Eye (tissue), 1 donor: ENCODE measurements around the gene GANAB.
"Not testable (repeated sequence)": the region's sequence is repeated elsewhere in the genome, so short reads cannot be mapped to it uniquely, and the experiment has no call there.

Experiments used
- DNase-seq: peaks from one replicate; pipeline ENCODE4 v3.0.0-alpha.2; 2015

Gene GANAB

DNA sequence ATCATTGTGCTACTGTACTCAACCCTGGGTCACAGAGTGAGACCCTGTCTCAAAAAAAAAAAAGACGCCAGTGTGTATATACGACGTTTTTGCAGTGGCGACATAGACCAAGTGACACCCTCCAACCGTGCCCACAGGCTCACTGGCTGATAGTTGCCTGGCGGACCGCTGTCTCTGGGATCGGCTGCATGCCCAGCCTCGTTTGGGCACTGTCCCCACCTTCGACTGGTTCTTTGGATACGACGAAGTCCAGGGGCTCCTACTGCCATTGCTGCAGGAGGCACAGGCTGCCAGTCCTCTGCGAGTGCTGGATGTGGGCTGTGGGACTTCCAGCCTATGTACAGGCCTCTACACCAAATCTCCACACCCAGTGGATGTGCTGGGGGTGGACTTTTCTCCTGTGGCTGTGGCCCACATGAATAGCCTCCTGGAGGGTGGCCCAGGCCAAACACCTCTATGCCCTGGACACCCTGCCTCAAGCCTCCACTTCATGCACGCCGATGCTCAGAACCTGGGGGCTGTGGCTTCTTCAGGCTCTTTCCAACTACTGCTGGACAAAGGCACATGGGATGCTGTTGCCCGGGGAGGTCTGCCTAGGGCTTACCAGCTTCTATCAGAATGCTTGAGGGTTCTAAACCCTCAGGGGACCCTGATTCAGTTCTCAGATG, 20.0 kb upstream of the GANAB start:
- no peak for DNase-seq

DNA sequence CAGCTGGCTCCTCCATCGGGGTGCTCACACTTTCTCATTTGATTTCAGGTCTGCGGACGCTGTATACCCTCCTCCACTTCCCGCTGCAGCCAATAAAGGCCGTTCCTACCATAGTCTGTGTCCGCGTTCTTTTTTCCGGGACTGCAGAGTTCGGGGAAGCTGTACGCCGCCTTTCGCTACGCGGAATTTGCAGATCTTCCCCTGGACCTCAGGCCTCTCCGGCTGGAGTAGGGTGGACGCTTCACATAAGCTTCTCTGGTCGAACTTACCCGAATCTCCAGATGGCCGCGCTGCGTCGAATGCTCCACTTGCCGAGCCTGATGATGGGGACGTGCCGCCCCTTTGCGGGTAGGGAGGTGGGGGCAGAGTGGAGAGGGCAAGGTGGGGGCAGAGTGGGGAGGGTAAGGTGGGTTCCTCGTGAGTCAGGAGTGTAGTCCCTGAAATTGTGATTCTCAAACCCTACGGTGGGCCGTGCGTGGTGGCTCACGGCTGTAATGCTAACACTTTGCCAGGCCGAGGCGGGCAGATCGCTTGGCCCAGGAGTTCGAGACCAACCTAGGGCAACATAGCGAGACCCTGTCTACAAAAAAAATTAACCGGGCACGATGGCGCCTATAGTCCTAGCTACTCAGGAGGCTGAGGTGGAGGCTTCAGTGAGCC, 19.3 kb upstream of the GANAB start:
- no peak for DNase-seq

DNA sequence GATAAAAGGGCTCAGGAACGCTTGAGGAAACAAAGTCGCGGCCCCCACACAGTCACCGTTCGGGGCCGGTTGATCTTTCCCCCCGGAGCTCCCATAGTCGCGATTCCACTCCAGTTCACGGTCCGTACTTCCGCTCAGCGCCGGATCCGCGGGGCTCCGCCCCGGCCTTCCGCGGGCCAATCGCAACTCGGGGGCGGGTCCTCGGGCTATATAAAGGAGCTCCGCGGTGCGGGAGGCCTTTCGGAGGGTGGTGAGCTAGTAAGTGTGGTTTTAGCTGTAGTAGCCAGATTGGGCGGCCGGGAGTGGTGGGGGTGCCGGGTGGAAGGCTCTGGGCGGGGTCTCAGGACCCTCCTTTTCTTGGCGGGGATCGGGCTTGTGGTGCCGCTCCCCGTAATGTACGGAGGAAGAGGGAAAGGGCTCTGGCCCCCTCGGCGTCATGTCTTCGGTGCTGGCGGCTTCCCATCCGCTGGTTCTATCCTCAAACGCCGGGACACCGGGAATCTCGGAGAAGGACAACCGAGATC, 18.7 kb upstream of the GANAB start, which contains the start of the genes C11orf98 and CSKMT:
TSS of gene C11orf98 (minus strand) at position 136 of the 524 bp plus-strand sequence. CDS start at position 95, 41 bp downstream.
TSS of gene CSKMT (plus strand) at position 238 of the 524 bp plus-strand sequence. CDS start 568 bp downstream, outside the sequence.
- peak; percentile 98 for DNase-seq

DNA sequence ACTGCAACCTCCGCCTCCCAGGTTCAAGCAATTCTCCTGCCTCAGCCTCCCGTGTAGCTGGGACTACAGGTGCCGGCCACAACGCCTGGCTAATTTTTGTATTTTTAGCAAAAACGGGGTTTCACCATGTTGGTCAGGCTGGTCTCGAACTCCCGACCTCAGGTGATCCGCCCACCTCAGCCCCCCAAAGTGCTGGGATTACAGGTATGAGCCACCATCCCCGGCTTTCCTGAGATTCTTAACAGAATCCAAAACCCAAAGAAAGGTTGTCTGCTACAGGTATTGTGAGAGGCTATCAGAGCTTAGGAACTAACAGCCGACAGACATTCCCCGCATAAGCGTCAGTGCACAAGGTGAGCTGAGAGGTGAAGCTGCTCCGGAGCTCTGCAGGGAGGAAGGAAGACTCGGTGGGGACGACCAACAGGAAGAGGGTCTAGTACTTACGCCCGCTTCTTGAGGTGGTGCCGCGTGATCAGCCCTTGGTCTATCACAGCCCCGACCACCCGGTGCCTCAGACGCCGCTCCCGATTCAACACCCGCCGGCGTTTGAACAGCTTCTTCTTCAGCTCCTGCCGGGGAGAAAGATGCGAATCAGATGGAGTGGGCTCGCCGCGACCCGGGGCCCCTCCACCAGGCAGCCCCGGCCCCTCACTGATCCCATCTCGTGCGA, 18.1 kb upstream of the GANAB start:
- DNase-seq: no peak

DNA sequence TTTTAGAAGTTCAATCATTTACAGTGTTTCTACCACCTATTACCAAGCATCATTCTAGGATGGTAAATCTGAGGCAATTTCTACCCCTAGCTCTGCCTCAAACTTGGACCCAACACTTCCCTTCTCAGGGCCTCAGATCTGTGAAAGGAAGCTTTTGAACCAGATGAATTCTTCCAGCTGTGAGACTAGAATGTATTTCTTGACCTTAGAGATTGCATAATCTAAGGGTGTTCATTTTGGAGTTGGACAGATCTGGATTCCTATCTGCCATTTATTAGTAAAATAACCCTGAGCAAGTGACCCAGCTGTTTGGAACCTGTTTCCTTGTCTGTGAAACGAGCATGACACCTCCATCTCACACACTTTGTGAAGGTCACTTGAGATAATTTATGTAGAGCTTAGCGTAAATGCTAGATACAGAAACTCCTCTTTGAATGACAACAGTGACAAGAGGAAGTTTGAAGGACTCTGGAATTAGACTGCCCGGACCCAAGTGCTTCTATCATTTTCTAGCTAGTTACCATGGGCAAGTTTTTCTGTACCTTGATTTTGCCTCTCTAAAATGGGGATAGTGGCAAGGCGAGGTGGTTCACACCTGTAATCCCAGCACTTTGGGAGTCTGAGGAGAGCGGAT, 10.5 kb upstream of the GANAB start:
- no peak for DNase-seq

DNA sequence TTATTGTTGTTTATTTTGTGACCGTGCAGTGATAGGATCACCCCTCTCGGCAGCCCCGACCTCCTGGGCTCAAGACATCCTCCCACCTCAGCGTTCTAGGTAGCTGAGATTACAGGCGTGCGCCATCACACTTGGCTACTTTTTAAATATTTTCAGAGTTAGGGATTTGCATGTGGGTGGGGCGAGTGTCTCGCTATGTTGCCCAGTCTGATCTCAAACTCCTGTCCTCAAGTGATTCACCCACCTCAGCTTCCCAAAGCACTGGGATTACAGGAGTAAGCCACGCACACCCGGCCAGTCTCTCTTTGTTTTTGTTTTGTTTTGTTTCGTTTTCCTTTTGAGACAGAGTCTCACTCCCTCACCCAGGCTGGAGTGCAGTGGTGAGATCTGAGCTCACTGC, 7.9 kb upstream of the GANAB start:
- DNase-seq: no peak

DNA sequence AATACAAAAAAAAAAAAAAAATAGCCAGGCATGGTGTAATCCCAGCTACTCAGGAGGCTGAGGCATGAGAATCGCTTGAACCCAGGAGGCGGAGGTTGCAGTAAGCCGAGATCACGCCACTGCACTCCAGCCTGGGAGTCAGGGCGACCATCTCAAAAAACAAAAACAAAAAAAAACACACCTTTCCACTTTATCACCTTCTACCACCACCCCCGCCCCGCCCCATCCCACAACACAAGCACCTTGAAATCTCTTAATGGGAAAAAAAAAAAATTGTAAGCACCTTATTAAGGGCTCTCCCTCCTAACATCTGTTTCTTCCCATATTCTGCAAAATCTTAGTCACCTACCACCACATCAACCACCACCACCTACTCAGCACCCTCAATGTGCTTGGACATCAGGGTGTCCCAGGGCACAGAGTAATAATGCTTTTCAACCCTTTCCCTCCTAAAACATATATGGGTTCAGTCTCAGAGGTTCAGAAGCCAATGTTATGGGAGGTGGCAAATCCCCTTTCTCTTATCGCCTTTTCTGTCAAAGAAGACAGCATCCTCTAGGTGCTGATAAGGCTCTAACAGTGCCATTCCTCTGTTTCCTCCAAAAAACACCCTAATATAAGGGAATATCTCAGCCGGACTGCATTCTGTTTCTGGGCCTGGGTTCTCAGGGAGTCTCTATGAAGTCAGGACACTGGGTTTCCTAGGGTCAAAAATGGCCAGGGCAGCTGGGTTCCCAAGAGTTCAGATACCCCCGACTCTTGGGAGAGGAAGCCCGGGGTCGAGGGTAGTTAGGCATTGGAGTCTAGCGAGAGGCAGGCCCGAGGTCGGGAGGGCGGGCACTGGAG, 6.0 kb upstream of the GANAB start:
- DNase-seq: no peak

DNA sequence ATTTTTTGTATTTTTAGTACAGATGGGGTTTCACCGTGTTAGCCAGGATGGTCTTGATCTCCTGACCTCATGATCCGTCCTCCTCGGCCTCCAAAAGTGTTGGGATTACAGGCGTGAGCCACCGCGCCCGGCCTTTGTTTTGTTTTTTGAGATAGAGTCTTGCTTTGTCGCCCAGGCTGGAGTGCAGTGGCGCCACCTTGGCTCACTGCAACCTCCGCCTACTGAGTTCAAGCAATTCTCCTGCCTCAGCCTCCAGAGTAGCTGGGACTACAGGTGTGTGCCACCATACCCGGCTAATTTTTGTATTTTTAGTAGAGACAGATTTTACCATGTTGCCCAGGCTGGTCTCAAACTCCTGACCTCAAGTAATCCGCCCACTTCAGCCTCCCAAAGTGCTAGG, 3.9 kb upstream of the GANAB start:
- DNase-seq: not testable (repeated sequence)

DNA sequence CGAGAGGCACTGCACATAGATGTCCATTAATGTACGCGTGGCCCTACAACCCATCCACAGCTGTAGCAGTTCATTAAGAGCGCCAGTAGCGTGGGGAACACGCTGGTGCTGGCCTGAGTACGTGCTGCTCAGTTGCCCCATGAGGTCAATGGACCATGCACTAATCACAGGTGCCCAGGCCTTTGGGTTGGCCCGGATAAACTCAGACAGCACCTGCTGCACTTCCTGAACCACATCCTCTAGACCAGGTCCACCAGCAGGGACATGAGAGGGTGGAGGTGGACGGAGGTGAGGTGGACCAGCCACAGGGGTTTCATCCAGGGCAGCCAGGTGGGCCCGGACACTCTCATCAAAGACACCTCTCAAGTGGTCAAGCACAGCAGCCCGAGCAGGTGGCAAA, 3.1 kb upstream of the GANAB start:
- DNase-seq: no peak

DNA sequence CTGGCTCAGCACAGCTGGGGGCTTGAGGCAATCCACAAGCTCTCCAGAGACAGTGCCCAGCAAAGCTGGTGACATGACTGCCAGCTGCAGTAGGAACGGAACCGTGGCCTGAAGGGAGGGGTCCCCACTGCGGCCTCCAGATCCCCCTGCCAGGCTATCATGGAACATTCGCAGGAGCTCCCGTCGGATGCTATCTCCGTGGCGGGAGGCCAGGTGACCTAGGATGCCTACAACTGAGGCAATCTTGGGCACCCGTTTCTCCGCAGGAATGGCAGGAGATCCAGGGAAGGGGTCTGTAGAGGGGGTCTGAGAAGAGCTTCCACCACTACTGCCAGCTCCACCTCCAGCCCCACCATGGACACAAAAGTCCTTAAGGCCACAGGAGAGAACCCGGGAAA, 2.6 kb upstream of the GANAB start:
- no peak for DNase-seq

DNA sequence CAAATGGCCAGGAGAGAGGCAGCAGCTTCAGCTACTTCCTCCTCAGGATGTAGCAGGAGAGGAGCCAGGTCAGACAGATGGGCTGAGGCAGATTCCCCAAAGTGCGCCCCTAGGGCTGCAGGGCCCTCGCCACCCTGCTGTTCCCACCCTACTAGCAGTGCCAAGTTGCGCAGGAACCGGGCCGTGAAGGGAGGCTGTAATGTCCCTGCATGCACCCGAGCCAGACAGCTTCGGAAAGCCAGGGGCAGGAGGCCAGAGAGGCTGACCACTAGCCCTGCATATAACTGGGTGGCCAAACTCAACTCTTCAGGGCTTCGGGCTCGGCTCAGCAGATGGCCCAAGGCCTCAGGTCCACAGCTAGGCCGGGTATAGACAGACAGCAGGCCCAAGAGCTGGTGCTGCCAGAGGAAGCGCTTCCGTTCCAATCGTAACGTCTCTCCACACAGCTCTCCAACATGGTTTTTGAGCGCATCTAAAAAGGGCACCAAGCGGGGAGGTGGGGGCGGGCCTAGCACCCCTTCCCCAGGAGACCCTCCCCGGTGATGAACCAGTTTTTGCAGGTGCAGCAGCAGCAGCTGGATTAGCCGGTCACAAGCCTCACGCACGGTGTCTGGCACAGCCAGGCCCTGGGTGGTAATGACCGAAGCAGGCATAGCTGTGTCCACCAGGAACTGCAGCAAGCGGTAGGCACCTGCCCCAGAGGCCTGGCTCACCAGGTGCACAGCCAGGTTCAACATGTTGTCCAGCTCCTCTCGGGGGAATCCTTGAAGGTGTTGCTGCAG, 2.0 kb upstream of the GANAB start:
- no peak for DNase-seq

DNA sequence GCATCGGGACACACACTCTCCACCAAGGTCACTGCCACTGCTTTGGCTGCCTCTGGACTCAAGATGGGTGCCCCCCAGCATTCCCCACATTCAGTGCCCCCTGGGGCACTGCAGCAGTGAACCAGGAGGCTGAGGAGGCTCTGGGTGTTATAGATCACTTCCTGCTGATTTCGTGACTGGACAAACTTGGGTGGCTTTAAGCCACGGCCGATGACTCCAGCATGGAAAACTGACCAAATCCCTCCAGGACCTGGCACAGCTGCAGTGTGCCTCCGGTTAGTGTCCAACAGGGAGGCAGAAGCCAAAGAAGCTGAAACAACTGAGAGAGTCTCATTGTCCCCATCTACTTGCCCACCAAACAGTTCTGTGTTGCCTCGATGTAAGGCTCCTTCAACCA, 1.2 kb upstream of the GANAB start:
- DNase-seq: no peak

DNA sequence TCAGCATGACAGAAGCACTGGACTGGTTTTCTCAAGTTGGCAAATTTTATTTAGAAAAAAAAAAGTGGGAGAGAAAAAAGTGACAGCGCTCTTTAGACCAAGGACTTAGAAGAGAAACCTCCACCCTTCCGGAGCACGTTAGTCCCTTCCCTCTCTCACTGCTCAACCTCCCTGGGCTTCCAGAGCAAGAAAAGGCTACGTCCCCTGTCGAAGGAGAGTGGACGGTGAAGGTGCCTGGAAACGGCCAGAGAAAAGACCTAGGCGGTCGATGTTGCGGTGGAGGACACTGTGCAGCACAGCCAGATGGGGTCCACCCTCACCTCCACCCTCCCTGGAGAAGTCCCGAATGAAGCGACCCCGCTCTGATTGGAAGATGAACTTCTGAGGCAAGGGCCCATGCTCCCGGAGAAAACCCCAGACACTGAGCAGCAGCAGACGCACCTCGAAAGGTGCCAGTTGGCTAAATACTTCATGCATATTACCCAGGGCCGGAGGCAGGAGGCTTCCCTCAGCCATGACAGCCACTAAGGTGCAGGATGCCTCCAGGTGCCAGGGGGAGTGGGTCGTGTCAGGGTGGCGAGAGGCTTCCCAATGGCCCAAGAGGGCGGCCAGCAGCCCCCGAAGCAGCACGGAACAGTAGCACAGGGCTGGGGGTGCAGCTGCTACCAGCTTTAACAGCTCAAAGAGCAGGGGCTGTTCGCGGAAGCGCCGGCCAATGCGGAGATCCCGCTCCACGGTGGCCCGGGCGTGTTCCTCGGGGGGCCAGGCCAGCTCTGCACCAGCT, 604 bp upstream of the GANAB start:
- no peak for DNase-seq

DNA sequence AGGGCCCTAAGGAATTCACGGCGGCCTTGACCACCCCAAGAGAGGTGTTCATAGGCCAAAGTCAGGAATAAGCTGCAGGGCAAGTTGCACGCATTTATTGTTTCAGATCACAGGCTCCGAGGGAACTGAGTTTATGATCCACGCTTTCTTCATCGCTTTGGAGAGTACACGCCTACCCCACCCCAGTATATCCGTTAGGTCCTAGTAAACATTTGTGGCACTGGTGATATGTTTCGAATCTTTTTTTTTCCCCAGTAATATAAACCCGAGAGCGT, 805 bp downstream of the GANAB start:
- no peak for DNase-seq

DNA sequence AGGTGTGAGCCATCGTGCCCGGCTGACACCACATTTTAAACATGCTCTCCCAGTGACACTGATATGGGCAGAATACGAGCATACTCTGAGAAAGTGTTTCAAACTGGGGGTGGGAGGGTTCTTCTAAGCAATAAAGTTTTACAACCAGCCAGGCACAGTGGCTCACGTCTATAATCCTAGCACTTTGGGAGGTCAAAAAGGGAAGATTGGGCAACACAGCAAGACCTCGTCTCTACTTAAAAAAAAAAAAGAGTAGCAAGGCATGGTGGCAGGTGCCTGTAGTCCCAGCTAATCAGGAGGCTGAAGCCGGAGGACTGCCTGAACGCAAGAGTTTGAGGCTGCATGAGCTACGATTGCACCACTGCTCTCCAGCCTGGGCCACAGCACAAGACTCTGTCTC, 2.2 kb downstream of the GANAB start:
- no peak for DNase-seq

DNA sequence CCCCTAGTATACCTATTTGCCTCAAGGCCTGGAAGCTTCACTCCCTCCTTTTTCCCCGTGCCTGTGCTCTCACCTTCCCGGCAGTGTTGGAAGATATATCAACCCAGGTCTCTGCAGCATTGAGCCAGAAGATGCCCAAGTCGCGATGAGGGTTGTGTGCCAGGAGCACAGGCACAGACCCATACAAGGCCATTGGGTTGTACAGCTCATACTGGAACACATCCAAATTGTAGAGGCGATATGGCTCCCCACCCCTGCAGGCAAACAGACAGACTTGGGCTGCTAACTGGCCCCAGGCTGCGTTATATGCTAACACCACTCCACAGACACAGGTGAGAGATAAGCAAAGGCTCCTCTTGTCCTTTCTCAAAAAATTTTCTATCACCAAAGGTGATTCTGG, 13.9 kb downstream of the GANAB start:
- DNase-seq: no peak

DNA sequence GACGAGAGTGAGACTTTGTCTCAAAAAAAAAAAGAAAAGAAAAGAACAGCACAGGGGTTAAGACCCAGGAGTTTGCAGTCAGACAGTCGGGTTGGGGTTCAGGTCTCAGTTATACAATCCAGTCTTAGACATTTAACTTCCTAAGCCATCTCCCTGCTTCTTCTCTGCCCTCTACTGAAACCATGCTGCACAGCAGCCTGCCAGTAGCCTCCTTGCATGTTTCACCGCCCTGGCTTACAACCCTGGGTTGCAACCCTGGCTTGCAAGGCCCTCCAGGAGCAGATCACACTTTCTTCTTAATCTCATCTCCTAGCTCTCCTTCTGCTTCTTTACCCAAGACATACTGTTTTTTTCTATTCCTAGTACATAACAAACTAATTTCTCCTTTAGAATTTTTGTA, 18.7 kb downstream of the GANAB start:
- no peak for DNase-seq

DNA sequence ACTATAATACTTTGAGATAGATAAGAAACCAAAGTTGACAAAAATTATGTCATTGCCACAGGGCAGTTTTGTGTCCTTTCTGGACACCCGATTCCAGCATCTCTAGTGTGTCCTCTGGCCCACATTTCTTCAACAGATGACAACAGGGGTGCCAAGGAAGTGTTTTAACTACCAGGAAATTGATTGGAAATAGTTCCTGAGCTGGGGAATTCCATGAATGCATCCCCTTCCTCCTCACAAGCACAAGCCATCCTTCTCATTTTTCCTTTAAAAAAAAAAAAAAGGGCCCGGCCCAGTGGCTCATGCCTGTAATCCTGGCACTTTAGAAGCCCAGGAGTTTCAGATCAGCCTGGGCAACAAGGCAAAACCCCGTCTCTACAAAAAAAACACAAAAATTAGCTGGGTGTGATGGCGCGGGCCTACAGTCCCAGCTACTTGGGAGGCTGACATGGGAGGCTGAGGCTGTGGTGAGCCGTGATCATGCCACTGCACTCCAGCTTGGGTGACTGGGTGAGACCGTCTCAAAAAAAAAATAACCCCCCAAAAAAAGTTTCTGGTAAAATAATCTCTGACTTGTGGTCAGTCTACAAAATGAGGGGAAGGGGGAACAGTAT, 23.8 kb downstream of the GANAB start:
- DNase-seq: no peak

DNA sequence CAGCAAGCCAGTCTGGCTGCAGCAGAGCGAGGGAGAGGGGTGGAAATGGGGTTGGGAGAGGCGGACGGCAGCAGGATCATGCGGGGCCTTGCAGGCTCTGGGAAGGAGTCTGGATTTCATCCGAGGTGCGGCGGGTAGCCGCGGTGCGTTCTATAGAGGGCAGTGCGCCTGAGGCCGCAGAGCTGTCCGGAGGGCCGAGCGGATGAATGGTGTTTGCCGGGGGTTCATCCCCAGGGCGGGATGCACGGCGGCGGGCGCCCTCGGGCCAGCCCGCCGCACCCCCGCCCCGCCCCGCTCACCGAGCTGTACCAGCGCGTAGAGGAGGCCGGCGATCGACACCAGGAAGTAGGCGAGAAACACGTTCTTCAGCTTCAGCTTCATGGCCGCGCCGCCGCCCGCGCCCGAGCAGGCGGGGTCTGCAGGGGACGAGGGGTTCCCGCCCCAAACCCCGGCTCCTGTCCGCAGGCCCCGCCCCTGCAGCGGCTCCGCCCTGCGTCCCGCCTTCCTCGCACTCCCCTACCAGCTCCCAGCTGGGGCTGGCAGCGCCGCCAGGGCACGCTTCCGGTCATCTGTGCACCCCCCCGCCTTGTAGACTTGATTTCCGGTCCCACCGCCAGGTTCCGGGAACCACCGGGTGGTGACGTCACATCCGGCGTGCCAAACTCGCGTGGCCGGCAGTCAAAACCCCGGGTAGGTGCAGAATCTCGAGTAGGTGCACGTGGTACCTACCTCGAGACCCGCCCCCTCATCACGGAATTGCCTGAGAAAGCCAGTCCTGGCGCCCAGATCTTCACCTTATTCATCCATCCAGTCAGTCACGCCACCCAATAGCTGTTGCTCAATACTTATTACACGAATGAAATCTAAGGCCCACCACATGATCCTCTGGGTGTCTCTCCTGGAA, 24.6 kb downstream of the GANAB start, which contains the start of gene B3GAT3:
TSS of gene B3GAT3 (minus strand) at position 420 of the 904 bp plus-strand sequence. CDS start at position 381, 39 bp downstream.
- DNase-seq: peak; percentile 98
